SU-DHL-6 (cell line): ENCODE measurements around the gene TMEM131.

ENCODE experiments used
- H2AFZ ChIP-seq: fragments of 200-600 bp; sonication (generic); 2 replicates; pipeline ENCODE4 v1.6.1; 2014; ENCODE audit warnings: low read depth, mild to moderate bottlenecking, moderate library complexity, mixed read lengths, antibody characterized with exemption, low read length; ENCODE audit not compliant: severe bottlenecking
- H3F3A ChIP-seq: fragments of 200-600 bp; shearing (Covaris generic); 2 replicates; pipeline ENCODE4 v1.6.0; 2016; ENCODE audit warnings: antibody characterized with exemption, mild to moderate bottlenecking; ENCODE audit not compliant: insufficient read depth
- H3K27ac ChIP-seq: fragments of 200-600 bp; sonication (generic); 2 replicates; pipeline ENCODE4 v1.5.1; 2016; ENCODE audit warnings: low read depth, mild to moderate bottlenecking, low read length, moderate library complexity, mixed read lengths
- H3K27me3 ChIP-seq: fragments of 200-600 bp; sonication (generic), shearing (Covaris generic); 2 replicates; pipeline ENCODE4 v1.6.0; 2014; ENCODE audit warnings: mild to moderate bottlenecking, low read length
- H3K36me3 ChIP-seq: fragments of 200-600 bp; sonication (generic); 2 replicates; pipeline ENCODE4 v1.6.1; 2014; ENCODE audit warnings: mild to moderate bottlenecking, low read length, mixed read lengths
- H3K4me2 ChIP-seq: fragments of 300-600, 200-600 bp; shearing (Covaris generic), sonication (generic); 2 replicates; pipeline ENCODE4 v1.6.0; 2014; ENCODE audit warnings: low read length, low read depth, mild to moderate bottlenecking; ENCODE audit not compliant: poor library complexity, severe bottlenecking
- H3K4me3 ChIP-seq: fragments of 200-600 bp; sonication (generic); 2 replicates; pipeline ENCODE4 v1.5.1; 2014; ENCODE audit warnings: antibody characterized with exemption, low read length, mild to moderate bottlenecking, mixed read lengths; ENCODE audit not compliant: insufficient read depth, poor library complexity, severe bottlenecking
- H3K79me2 ChIP-seq: fragments of 200-600 bp; sonication (generic); 2 replicates; pipeline ENCODE4 v1.6.1; 2014; ENCODE audit warnings: mild to moderate bottlenecking, low read length, moderate library complexity; ENCODE audit not compliant: insufficient read depth
- H3K9ac ChIP-seq: fragments of 200-600 bp; sonication (generic); 2 replicates; pipeline ENCODE4 v1.7.0; 2014; ENCODE audit warnings: mild to moderate bottlenecking, low read length
- H3K9me2 ChIP-seq: fragments of 200-600 bp; sonication (generic); replicated peaks from 2 replicates; pipeline ENCODE4 v1.6.1; 2014; ENCODE audit warnings: low read length; ENCODE audit not compliant: insufficient read depth
- H3K9me3 ChIP-seq: fragments of 200-600 bp; sonication (generic); 2 replicates; pipeline ENCODE4 v1.6.1; 2014; ENCODE audit warnings: low read length, mixed read lengths; ENCODE audit not compliant: insufficient read depth
- H4K20me1 ChIP-seq: fragments of 200-600 bp; sonication (generic); 2 replicates; pipeline ENCODE4 v1.6.1; 2014; ENCODE audit warnings: low read depth, mild to moderate bottlenecking, antibody characterized with exemption, low read length, moderate library complexity, mixed read lengths
- EZH2phosphoT487 ChIP-seq: fragments of 200-600 bp; sonication (generic), shearing (Covaris generic); conservative IDR thresholded peaks from 2 replicates; pipeline ENCODE4 v1.6.1; 2018; ENCODE audit warnings: mild to moderate bottlenecking, antibody characterized with exemption, low read length, moderate library complexity, mixed read lengths
- TF ChIP-seq, protein P1 (sequence below): fragments of 200-600 bp; sonication (generic); IDR thresholded peaks from one replicate; pipeline ENCODE4 v1.5.1; 2017; ENCODE audit warnings: antibody characterized with exemption, mild to moderate bottlenecking, low read length, moderate library complexity; ENCODE audit not compliant: insufficient read depth, poor library complexity, severe bottlenecking

Gene TMEM131

DNA sequence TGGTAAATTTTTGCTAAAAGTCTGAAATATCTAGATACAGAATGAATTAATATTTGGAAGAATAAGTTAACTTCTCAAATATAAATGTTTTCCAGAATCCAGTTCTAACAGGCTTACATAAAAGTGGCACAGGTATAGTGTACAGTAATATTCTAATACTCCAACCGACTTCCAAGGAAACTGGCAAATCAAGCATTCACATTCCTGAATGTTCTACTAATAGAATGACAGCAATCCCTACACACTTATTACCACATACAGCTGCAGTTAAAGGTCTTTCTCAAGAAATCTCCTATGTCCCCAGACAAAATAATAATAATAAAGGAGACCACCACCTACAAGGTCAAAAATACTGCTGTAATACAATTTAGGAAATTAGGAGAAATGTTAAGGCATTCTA, 31.9 kb downstream of the TMEM131 start:
- Histone ChIP-seq H2AFZ (no peak overlapping the region), H4K20me1 (peaks cover 48% of the 10 kb centered on the region), H3K9me3 (no peaks in the 10 kb centered on the region)

DNA sequence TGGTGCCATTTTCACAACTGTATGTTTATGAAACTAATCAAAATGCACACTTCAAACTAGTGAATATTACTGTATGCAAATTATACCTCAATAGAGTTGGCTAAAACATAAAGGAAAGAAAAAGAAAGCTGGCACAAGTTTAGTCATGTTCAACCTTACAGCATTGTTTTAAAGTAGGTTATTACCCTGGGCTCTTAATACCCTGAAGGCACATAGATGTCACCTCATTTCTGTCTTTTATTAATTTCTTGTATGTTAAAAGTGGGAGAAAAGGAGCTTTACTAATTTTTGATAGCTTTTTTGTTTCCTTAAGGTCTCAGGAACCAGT, 32.7 kb downstream of the TMEM131 start:
- Histone ChIP-seq H3K4me3 (no peak overlapping the region), H2AFZ (no peak overlapping the region), H4K20me1 (peaks cover 48% of the 10 kb centered on the region), H3K9me2 (no peaks in the 10 kb centered on the region), H3K9me3 (no peaks in the 10 kb centered on the region), H3F3A (no peaks in the 10 kb centered on the region), H3K79me2 (peaks cover 70% of the 10 kb centered on the region), H3K27ac (no peak overlapping the region), H3K36me3 (no peaks in the 10 kb centered on the region; the same call in 1 of the 2 replicates), H3K9ac (no peak overlapping the region), H3K4me2 (no peak overlapping the region), H3K27me3 (no peaks in the 10 kb centered on the region)
- no peak for TF ChIP-seq EZH2phosphoT487
- TF ChIP-seq, protein P1, sequence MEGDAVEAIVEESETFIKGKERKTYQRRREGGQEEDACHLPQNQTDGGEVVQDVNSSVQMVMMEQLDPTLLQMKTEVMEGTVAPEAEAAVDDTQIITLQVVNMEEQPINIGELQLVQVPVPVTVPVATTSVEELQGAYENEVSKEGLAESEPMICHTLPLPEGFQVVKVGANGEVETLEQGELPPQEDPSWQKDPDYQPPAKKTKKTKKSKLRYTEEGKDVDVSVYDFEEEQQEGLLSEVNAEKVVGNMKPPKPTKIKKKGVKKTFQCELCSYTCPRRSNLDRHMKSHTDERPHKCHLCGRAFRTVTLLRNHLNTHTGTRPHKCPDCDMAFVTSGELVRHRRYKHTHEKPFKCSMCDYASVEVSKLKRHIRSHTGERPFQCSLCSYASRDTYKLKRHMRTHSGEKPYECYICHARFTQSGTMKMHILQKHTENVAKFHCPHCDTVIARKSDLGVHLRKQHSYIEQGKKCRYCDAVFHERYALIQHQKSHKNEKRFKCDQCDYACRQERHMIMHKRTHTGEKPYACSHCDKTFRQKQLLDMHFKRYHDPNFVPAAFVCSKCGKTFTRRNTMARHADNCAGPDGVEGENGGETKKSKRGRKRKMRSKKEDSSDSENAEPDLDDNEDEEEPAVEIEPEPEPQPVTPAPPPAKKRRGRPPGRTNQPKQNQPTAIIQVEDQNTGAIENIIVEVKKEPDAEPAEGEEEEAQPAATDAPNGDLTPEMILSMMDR: no peak

More for the DNA sequence above, 31.9 kb downstream of the TMEM131 start:
- Histone ChIP-seq H3K27me3 (no peaks in the 10 kb centered on the region), H3F3A (no peaks in the 10 kb centered on the region), H3K79me2 (peaks cover 75% of the 10 kb centered on the region), H3K4me3 (no peak overlapping the region), H3K4me2 (no peak overlapping the region), H3K36me3 (no peaks in the 10 kb centered on the region; the same call in 1 of the 2 replicates), H3K27ac (no peak overlapping the region), H3K9ac (no peak overlapping the region), H3K9me2 (no peaks in the 10 kb centered on the region)
- no peak for TF ChIP-seq EZH2phosphoT487
- TF ChIP-seq, protein P1: no peak

DNA sequence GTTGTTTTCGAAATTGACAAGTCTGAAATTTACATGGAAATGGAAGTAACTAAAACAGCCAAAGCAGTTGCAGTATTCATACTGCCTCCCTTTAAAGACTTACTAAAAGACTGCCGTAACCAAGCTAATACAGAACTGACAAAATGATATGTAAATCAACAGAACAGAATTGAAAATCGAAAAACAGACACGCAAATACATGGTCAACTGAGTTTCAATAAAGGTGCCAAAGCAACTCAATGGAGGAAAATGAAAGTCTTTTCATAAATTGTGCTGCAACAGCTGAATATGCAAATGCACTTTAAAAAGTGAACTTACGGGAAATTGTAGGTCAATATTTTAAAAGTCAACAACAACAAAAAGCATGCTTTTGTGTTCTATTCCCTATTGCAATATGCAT, 34.2 kb downstream of the TMEM131 start:
- Histone ChIP-seq H3K27me3 (no peaks in the 10 kb centered on the region), H3K4me2 (no peak overlapping the region), H3F3A (no peaks in the 10 kb centered on the region), H3K36me3 (no peaks in the 10 kb centered on the region; the same call in 1 of the 2 replicates), H3K9ac (no peak overlapping the region), H3K9me2 (no peaks in the 10 kb centered on the region), H3K79me2 (peaks cover 67% of the 10 kb centered on the region), H4K20me1 (peaks cover 38% of the 10 kb centered on the region), H3K27ac (no peak overlapping the region), H3K4me3 (no peak overlapping the region), H3K9me3 (no peaks in the 10 kb centered on the region), H2AFZ (no peak overlapping the region)
- TF ChIP-seq, protein P1: no peak
- no peak for TF ChIP-seq EZH2phosphoT487
